Stimulated activated CD4-positive, alpha-beta T cell treated with anti-CD3 and anti-CD28 coated beads, Interleukin-12 subunit alpha, Interleukin-12 subunit beta, amount 100 ng/mL, for 4 hours (primary cell): ENCODE data around the gene KLHL4.
"Not testable (repeated sequence)": the region's sequence is repeated elsewhere in the genome, so short reads cannot be mapped to it uniquely, and the experiment has no call there.

Experiments used
- DNase-seq: peaks from one replicate; pipeline ENCODE4 v3.0.0-alpha.2; 2020

Gene KLHL4

DNA sequence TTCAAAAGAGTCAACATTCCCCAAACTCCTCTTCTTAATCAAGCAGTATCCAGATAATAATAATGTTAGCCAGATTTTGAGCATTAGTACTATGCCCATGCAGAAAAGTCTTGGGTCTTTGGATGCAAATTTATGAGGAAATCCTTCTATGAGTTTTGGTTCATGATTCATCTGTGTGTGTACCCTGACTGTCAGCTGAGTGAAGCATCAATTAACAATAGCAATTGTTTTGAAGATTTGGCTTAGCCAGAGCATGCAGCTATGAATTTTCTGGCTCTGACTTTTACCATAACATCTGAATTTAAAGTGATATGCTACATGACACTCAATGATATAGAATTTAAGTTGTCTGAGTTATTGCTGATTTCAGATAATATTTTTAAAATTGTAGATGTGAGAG is 145.8 kb downstream of the KLHL4 start:
- DNase-seq: no peak

DNA sequence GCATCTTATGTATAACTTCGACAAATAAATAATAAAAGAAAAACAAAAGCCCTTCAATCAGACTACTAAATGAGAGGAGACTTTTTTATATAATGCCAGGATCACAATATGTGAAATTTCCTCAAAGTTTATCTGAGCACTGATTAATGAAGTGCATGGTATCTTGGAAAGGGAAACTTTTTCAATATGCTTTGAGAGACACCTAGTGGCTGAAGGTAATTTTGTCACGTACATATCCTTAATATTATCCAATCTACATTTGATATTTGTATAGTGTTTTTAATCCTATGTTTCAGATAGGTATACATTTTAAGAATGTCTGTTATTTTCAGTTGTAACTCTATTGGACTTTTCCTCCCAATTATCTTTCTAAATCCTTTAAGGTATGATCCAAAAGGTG is 146.8 kb downstream of the KLHL4 start:
- no peak for DNase-seq

- DNase-seq: no peak
These were observed 162.2 kb downstream of the KLHL4 start for GRCh38 chrX:87679849-87680248.

GRCh38 chrX:87687703-87688102 is 170.1 kb downstream of the KLHL4 start:
- DNase-seq: no peak

DNA sequence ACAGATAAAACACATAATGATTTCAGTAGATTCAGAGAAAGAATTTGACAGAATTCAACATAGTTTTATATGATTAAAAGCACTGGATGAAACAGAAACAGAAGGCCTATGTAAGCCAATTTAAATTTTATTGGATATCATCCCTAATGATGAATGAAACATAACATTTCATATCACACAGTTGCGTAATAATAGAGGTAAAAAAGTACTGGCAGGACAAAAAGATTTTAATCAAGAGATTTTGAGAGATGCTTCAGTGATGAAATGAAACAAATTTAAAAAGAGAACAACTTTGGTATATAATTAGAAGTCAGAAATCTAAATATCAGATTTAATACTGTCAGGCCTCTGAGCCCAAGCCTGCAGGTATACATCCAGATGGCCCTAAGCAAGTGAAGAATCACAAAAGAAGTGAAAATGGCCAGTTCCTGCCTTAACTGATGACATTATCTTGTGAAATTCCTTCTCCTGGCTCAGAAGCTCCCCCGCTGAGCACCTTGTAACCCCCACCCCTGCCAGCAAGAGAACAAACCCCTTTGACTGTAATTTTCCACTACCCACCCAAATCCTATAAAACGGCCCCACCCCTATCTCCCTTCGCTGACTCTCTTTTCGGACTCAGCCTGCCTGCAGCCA is 170.6 kb downstream of the KLHL4 start:
- DNase-seq: not testable (repeated sequence)

DNA sequence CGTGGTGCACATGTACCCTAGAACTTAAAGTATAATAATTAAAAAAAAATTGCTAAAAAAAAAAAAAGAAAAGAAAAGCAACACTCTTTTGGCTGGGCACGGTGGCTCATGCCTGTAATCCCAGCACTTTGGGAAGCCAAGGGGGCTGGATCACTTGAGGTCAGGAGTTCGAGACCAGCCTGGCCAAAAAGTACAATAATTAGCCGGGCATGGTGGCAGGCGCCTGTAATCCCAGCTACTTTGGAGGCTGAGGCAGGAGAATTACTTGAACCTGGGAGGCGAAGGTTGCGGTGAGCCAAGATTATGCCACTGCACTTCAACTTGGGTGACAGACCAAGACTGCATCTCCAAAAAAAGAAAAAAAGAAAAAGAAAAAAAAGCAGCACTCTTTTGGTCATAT is 171.6 kb downstream of the KLHL4 start:
- not testable (repeated sequence) for DNase-seq

- DNase-seq: no peak
These were observed 175.6 kb downstream of the KLHL4 start for GRCh38 chrX:87693204-87693603.

- no peak for DNase-seq
These were observed 179.8 kb downstream of the KLHL4 start for GRCh38 chrX:87697409-87697808.

- DNase-seq: no peak
These were observed 185.2 kb downstream of the KLHL4 start for GRCh38 chrX:87702795-87703194.

GRCh38 chrX:87703469-87703868 is 185.9 kb downstream of the KLHL4 start:
- not testable (repeated sequence) for DNase-seq

- DNase-seq: no peak
These were observed 188.5 kb downstream of the KLHL4 start for GRCh38 chrX:87706134-87706533.

DNA sequence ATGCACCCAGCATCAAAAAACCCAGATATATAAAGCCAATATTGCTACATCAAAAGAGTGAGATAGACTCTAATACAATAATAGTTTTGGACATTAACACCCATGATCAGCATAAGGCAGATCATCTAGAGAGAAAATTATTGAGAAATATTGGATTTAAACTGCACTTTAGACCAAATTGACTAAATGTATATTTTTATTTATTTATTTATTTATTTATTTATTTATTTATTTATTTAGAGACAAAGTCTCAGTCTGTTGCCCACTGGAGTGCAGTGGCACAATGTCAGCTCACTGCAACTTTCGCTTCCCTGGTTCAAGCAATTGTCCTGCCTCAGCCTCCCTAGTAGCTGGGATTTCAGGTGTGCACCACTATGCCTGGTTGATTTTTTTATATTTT is 193.0 kb downstream of the KLHL4 start:
- no peak for DNase-seq
